HL-60 (cell line): ENCODE results near the gene CHRNA9.
"Not testable (repeated sequence)": the region's sequence is repeated elsewhere in the genome, so short reads cannot be mapped to it uniquely, and the experiment has no call there.

Experiments
- GABPA ChIP-seq: IDR thresholded peaks from 2 replicates; pipeline ENCODE4 v1.6.1; 2012; ENCODE audit warnings: low read depth
- POLR2AphosphoS5 ChIP-seq: IDR thresholded peaks from 2 replicates; pipeline ENCODE4 v1.6.1; 2012; ENCODE audit warnings: low read depth
- SPI1 ChIP-seq: IDR thresholded peaks from 2 replicates; pipeline ENCODE4 v1.6.1; 2012; ENCODE audit warnings: low read depth, mild to moderate bottlenecking, borderline replicate concordance
- TF ChIP-seq, protein P1 (sequence below): IDR thresholded peaks from one replicate; pipeline ENCODE4 v1.5.1; 2011; ENCODE audit warnings: low read length, control low read depth, inconsistent platforms; ENCODE audit not compliant: insufficient read depth
- TF ChIP-seq, protein P2 (sequence below): IDR thresholded peaks from 2 replicates; pipeline ENCODE4 v1.6.1; 2012; ENCODE audit warnings: low read depth; ENCODE audit not compliant: insufficient replicate concordance

DNA sequence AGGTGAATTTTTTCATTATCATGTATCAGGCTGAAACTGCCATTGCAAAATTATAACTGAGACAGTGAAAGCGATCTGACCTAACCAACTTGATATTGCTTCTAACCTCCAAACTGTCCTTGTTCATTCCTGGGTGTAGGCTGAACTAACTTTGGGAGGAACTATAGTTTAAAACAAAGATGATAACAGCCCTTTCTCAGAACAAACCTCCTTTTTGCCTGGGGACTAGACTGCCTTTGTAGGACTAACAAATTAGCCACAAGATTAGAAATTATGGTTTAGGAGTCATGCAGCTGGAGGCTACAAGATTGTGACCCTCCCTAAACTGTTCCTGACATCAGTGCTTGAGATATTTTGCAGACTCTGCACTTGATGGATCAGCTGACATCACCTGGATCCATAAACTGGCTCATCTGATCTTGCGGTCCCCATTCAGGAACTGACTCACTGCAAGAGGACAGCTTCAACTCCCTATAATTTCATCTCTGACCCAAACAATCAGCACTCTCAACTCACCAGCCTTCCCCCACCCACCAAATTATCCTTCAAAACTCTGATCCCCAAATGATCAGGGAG, 44.4 kb upstream of the CHRNA9 start:
- TF ChIP-seq GABPA, POLR2AphosphoS5, SPI1: not testable (repeated sequence)
- TF ChIP-seq, protein P1, sequence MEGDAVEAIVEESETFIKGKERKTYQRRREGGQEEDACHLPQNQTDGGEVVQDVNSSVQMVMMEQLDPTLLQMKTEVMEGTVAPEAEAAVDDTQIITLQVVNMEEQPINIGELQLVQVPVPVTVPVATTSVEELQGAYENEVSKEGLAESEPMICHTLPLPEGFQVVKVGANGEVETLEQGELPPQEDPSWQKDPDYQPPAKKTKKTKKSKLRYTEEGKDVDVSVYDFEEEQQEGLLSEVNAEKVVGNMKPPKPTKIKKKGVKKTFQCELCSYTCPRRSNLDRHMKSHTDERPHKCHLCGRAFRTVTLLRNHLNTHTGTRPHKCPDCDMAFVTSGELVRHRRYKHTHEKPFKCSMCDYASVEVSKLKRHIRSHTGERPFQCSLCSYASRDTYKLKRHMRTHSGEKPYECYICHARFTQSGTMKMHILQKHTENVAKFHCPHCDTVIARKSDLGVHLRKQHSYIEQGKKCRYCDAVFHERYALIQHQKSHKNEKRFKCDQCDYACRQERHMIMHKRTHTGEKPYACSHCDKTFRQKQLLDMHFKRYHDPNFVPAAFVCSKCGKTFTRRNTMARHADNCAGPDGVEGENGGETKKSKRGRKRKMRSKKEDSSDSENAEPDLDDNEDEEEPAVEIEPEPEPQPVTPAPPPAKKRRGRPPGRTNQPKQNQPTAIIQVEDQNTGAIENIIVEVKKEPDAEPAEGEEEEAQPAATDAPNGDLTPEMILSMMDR, result not testable (repeated sequence)
- TF ChIP-seq, protein P2, sequence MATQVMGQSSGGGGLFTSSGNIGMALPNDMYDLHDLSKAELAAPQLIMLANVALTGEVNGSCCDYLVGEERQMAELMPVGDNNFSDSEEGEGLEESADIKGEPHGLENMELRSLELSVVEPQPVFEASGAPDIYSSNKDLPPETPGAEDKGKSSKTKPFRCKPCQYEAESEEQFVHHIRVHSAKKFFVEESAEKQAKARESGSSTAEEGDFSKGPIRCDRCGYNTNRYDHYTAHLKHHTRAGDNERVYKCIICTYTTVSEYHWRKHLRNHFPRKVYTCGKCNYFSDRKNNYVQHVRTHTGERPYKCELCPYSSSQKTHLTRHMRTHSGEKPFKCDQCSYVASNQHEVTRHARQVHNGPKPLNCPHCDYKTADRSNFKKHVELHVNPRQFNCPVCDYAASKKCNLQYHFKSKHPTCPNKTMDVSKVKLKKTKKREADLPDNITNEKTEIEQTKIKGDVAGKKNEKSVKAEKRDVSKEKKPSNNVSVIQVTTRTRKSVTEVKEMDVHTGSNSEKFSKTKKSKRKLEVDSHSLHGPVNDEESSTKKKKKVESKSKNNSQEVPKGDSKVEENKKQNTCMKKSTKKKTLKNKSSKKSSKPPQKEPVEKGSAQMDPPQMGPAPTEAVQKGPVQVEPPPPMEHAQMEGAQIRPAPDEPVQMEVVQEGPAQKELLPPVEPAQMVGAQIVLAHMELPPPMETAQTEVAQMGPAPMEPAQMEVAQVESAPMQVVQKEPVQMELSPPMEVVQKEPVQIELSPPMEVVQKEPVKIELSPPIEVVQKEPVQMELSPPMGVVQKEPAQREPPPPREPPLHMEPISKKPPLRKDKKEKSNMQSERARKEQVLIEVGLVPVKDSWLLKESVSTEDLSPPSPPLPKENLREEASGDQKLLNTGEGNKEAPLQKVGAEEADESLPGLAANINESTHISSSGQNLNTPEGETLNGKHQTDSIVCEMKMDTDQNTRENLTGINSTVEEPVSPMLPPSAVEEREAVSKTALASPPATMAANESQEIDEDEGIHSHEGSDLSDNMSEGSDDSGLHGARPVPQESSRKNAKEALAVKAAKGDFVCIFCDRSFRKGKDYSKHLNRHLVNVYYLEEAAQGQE, result not testable (repeated sequence)
